Stimulated activated CD8-positive, alpha-beta memory T cell treated with anti-CD3 and anti-CD28 coated beads, Interleukin-15, amount 100 ng/mL, for 1 hour (primary cell): ENCODE data around the gene ENAH.
"Not testable (repeated sequence)": the region's sequence is repeated elsewhere in the genome, so short reads cannot be mapped to it uniquely, and the experiment has no call there.

Experiments
- DNase-seq: peaks from one replicate; pipeline ENCODE4 v3.0.0-alpha.2; 2020; ENCODE audit warnings: low read depth

ENAH gene

DNA sequence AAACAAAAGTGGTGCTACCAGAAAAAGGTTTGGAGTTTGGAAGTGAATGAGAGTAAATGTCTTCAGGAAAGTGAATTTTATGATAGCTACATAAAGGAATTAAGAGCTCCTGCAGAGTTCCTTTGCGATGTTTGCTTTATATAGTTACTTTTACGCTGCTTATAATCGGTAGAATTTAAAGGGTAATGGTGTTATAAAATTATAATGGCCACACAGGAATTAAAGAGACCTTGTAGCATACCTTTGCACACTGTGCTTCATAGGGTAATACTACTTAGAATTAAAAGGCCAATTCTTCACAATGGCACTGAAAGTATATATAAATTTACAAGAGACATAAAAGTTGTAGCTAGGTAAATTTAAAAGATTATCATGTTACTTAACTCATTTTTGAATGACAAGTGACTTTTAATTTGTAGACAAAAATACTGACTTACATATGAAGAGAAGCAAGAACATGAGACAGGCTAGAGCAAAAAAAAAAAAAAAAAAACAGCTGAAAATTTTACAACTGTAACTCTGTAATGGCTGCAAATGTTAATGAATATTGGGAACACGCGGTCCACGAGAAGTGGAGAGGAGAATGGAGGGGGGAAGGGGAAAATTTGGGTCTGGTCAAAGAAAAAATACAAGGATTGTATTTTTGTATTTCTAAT, 159.2 kb downstream of the ENAH start:
- no peak for DNase-seq

DNA sequence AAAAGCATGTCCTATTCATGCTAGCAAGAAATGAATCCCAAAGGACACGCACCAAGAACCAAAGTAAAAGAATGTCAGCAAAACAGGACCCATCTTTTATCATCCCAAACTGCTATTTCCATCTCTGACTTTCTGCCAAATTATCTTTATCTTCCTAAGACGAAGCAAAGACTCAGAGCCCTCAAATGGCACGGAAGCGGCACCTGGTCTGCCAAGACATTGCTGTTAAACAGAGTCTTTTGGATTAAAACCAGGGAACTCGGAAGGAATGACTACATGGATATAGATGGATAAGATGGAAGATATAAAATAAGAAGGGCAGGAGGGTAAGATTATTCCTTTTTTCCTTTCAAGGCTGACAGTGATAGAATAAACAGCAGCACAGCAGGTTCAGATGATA, 164.2 kb downstream of the ENAH start:
- no peak for DNase-seq

DNA sequence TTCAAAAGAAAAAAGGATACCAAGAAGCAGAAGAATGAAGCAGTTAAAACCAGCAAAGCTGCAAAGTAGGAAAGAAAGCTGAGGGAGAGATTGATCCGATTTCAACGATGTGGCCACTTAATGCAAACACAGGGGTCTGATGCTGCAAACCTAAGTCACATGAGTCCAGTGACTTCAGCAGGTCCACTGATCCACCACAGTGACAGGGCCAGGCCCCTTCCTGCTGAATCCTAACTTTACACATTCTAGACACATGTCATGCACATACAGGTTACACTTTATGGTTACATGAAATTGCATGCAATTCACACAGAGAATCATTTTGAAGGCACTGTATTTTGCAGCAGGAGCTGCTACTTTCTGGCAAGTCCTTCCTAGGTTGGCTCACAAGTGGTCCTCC, 166.1 kb downstream of the ENAH start:
- no peak for DNase-seq

DNA sequence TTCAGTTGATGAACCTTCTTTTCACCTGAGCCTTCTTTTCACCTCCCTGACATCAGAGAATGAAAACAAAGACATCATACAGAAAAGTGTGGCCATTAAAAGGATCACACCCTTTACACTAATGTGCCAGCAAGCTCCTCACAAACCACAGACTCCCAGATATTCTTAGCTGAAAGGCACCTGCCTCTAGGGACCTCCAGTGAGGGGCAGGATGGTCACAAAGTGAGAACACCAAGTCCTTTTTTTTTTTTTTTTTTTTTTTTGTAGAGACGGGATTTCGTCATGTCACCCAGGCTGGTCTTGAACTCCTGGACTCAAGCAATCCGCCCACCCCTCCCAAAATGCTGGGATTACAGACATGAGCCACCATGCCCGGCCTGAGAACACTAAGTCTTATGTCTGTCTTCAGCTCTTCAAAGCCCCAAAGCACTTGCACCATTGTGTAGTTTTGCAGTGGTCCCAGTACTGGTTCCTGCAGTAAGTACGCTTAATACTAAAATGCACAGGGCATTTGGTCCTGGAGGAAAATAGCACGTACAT, 166.9 kb downstream of the ENAH start:
- no peak for DNase-seq

DNA sequence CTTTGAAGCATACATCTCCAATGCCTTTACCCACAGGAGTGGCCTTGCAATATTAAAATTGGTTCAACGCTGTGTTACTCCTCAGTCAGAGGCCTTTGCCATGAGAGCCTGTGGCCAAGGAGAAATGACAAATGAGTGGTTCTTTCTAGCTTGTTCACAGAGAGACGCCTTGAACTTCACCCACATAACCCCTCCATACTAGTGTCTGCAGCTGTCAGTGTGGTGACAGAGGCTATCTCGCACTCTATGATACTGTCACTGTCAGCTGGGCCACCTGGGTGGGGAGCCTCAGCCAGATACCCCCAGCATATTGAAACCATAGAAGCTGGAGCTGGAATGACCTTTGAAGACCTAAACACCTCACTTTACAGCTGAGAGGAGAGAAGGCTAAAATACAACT, 167.7 kb downstream of the ENAH start:
- DNase-seq, result no peak

DNA sequence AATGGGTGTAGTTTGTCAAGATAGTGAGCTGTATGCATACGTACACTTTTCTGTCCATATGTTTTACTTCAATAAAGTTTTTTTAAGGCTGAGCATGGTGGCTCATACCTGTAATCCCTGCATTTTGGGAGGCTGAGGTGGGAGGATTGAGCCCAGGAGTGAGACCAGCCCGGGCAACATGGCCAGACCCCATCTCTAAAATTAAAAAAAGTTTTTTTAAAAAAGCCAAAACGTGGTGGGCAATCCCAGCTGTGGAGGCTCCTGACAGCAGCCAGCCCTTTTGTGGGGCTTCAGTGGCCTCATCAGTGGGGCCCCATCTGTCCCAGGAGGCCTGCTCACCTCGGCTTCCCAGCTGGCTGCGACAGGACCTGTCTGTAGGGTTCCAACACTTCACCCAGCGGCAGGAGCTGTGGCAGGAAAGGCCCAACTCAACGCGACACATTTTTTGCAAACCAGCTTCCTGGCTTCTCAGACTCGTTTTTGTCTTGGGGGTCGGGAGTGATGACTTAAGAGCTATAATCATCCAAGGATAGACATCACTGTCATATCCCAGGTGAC, 168.2 kb downstream of the ENAH start:
- no peak for DNase-seq

DNA sequence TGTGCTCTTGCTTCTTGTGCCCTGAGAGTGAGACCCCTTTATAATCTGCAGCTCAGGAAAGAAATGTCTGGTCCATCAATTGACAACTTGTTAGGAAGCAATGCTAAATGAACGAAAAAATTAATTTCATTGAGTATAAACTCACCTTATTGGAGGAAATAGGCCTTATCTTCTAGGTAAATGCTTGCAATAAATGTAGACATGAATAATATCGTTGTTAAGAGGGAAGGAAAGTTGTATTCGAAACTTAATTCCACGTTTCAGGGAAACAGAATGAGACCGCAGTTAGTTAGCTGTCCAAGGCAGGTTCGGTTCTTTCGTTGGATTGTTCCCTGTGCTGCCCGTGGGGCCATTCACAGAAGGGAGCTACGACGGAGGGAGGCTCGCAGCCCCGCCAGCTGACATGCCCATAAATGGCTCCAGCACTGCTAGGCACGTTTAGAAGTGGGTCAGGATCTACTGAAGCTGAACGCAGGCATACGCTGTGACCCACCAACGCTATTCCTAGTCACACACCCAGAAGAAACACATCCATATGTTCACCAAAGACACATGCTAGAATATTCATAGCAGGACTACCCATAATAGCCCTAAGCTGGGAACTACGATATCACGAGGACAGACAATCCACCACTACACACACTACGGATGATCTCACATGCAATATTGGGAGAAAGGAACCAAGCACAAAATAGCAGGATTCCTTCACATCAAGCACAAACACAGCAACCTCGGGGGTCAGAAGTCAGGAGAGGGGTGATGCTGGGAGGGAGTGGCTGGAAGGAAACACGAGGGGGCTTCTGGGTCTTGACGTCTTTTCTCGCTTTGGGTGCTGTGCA, 168.9 kb downstream of the ENAH start:
- no peak for DNase-seq

DNA sequence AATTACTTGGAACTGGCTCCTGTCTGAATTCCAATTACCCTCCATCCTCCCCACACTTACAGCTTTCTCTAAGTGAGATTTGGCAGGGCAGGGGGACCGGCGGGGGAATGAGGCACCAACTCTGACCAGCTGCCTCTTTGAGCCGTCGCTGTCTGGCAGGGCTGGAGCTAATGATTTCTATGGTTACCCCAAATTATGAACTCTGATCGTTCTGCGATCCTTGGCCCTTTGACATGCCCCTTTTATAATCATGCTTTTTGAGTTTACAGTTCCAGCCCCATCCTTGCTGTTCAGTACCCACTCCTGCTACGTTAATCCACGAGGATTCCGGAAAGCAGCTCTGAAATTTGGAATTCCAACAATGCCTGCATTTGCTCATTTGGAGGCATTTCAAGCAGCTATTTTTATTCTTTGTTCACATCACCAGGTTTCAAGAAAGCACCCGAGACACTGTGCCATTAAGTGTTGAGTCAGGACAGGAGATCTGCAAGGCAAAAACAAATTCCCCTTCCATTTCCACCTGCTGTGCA, 170.4 kb downstream of the ENAH start:
- DNase-seq, result no peak

DNA sequence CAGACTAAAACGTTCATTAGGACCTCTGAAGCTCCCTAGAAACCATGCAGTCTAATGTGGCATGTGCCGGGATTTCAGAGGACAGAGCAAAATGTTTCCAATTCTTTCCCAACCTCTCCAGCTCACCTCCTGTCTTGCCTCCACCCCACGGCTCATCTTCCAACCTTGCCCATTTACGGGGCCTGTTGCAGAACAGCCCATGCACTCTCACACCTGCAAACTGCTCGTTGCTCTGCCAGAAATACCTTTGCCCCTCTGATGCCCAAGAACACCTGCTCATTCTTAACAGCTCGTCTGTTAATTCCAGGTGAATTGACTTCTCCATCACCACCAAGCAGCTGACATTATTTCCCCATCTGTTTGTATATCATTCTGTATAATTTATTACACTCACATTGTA, 171.2 kb downstream of the ENAH start:
- no peak for DNase-seq

DNA sequence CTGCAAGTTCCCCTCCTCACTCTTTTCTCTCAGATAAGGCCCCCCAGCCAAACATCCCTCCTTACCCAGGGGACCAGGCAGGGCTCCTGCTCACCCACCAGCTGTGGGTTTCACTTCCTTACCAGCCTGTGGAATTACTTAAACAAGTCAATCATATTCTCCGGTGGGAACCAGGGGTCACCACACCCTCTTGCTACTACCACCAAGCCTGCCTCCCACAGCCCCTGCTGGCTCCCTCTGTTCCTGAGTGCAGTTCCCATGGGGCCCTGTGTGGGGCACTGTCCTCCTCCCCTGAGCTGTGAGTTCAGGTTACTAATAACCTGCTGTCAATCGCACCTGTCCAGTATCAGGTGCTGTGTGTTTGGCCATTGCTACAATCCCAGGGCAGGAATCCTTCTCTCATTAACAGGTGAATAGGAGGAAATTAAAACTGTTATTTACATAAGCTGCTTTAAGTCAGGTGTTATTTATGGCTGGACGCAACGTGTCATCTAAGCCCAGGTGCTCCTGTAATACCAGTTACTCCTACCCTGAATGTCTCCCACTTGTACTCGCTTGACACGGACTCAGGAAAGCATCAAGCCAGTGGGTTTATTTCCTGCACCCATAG, 172.0 kb downstream of the ENAH start:
- DNase-seq, result no peak

DNA sequence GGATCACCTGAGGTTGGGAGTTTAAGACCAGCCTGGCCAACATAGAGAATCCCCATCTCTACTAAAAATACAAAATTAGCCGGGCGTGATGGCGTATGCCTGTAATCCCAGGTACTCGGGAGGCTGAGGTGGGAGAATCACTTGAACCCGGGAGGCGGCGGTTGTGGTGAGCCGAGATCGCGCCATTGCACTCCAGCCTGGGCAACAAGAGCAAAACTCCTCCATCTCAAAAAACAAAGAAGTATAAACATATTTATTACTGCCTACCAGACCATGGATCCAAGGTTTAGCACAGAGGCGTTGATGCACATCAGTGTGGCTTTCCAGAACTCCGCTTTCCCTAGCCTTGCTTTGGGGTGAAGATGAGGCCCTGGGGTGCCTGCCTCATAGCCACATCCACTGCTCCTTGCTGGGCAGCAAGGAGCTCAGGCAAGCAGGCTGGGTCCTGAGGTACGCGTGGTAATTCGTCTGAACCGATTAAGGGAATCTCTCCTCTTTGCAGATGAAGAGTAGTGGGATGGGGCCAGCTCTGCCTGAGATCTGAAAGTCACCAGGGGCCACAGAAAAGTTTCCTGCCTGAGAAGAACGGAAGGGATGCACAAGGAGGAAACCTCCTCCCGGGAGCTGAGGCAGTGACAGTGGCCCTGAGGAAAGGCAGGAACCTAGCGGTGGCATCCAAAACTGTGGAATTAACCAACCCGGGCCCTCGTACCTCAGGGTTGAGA, 172.8 kb downstream of the ENAH start:
- no peak for DNase-seq

DNA sequence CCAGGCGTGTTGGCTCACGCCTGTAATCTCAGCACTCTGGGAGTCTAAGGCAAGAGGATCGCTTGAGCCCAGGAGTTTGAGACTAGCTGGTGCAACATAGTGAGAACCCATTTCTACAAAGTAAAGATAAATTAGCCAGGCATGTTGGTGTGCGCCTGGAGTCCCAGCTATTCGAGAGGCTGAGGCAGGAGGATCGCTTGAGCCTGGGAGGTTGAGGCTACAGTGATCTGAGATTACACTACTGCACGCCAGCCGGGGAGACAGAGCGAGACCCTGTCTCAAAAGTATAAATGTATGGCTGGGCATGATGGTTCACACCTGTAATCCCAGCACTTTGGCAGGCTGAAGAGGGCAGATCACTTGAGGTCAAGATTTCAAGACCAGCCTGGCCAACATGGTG, 173.6 kb downstream of the ENAH start:
- no peak for DNase-seq

DNA sequence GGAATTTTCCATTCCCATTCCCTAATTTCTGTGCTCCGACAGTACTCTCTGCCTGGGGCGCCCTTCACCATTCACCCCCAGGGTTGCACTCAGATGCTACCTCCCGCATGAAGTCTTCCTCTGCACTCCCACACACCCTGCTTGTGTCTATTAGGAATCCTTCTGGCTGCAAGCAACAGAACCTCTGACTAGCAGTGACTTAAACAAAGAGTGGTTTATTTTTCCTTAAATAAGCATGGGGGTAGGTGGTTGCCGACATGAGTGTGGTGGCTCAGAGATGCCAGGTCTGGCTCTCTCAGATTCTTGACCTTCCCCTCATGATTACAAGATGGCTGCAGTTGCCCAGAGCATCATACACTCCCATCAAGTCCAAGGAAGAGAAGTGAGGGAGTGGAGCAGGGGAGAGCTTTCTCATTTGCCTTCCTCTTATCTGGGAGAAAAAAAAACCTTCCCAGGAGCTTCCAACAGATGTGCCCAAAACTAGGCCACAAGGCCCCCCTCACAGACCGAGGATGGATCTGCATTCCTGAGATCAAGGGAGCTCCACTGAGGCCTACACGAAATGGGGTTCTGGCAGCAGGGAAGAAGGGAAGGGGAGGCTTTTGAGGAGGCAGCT, 175.5 kb downstream of the ENAH start:
- no peak for DNase-seq

DNA sequence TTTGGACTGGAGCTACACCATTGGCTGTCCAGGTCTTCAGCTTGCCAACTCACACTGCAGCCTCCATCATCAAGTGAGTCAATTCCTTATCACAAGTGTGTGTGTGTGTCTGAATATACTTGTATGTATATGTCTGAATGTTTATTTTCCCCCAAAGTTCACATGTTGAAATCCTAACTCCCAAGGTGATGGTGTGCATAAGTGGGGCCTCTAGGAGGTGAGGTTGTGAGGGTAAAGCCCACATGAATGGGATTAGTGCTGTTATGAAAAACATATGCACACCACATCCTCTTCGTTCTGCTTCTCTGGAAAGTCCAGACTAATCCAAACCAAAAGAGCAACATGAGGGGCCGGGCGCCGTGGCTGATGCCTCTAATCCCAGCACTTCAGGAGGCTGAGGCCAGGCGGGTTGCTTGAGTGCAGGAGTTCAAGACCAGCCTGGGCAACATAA, 176.4 kb downstream of the ENAH start:
- no peak for DNase-seq

DNA sequence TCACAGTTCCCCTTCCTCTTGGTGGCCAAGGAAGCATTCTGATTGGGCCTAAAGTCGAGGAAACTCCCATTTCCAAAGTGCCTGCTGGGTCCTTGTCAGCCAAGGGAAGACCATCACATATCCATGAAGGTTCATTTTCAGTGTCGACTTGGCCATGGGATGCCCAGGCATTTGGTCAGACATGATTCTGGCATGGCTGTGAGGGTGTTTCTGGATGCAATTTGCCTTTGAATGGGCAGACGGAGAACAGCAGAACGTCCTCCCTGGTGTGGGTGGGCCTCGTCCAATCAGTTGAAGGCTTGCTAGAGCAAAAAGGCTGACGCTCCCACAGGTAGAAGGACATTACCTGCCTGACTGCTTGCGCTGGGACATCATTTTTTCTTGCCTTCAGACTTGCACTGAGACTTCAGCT, 176.8 kb downstream of the ENAH start:
- no peak for DNase-seq

DNA sequence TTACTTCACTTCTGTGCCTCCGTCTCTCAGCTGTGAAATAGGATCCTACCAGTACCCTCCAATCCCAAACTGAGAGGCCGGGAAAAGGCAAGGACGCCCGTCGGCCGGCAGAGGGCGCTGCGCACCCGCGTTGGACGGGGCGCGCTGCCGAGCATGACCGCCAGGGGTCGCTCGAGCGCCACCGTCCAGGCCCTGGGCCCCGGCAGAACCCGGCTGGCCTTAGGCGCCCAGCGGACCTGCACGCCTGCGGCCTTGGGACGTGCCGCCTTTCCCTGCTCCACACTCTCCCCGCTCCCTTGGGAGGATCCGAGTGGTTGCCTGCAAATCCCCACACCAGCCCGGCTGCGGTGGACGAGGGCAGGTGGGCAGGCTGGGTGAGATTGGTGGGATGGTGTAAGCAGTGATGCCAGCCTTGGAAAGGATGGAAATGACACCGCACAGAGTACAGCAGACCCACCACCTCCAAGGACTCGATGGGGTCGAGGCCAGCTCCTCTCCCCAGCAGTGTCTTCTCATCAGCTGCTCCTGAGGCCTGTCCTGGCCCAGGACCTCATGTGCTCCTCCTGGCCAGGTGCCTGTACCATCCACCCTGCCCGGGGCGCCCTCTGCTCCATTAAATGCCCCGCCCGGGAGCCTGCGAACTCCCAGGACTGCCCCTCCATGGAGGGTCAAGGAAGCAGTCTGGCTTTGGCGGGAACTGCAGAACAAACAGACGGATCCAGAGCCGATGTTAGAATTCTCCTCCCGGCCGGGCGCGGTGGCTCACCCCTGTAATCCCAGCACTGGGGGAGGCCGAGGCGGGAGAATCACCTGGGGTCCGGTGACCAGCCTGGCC, 177.7 kb downstream of the ENAH start:
- DNase-seq, result peak; percentile 34

DNA sequence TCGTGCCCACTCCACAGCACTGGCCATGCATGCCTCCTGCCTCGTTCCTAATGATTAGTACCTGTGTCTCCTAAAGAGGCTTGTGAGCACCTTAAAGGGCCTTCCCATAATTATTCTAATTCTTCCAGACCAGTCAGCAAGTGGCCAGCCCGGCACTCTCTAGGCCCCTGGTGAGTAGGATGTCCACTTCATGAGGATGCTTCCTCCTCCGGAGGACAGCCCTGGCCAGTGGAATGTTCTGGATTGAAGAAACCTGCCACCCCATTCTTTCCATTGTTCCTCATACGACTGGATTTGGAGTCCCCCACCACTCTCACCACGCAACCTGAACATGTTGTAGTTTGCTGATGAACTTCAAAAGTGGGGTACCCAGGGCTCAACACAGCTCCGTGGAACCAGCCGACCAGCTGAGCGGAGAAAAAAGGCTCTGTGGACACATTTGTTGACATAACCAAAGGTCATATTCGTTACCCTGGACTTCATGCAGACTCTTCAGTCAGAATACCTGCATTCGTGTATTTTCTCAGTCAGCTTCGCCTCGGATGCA, 178.4 kb downstream of the ENAH start:
- no peak for DNase-seq

DNA sequence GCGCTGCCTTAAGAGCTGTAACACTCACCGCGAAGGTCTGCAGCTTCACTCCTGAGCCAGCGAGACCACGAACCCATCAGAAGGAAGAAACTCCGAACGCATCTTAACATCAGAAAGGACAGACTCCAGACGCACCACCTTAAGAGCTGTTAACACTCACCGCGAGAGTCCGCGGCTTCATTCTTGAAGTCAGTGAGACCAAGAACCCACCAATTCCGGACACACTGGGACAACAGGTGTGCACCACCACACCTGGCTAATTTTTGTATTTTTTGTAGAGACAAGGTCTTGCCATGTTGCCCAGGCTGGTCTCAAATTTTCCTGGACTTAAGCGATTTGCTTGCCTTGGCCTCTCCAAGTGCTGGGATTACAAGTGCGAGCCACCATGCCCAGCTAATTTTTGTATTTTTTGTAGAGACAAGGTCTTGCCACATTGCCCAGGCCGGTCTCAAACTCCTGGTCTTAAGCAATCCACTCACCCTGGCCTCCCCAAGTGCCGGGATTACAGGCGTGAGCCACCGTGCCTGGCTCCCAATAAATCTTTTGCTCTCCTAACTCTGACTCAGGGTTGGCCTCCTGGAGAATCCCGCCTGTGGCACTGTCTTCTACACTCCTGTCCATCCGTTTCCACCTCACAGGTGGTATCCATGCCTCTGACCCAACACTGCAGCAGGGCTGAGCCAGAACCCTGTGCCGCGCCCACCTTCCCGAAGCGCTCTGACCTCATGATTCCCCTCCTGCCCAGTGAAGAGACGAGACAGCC, 179.1 kb downstream of the ENAH start:
- DNase-seq, result not testable (repeated sequence)

DNA sequence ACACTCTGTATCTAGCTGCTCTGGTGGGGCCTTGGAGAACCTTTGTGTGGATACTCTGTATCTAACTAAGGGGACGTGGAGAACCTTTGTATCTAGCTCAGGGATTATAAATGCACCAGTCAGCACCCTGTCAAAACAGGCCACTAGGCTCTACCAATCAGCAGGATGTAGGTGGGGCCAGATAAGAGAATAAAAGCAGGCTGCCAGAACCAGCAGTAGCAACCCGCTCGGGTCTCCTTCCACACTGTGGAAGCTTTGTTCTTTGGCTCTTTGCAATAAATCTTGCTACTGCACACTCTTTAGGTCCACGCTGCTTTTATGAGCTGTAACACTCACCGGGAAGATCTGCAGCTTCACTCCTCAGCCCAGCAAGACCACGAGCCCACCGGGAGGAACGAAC, 179.7 kb downstream of the ENAH start:
- DNase-seq, result not testable (repeated sequence)
